ENCODE measurements around the gene MYO7A.

DNA sequence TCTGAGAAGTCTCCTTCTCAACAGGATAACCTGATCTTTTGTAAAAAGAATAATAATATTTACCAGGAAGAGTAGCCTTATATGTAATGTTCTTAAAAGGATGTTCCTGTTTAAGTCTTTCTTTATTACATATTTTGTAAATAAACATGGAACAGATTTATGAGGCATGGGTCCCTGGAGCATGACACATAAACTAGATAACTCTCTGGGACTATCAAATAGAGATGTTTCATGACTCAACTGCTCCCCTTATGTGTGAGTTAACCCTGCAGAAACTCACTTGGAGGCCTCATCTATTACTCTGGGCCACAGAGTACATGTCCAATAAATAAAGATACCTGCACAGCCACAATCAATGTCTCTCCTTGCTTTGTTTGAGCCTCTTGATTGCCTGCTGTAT is 108.9 kb downstream of the MYO7A start:
- TF ChIP-seq CTCF (IDR thresholded peaks at IDR 0.05), result no peak
- TF ChIP-seq POLR2A (IDR thresholded peaks at IDR 0.05), result no peak

Data from thyroid gland (tissue), 4 donors.